ENCODE measurements around the gene ZBTB20.

DNA sequence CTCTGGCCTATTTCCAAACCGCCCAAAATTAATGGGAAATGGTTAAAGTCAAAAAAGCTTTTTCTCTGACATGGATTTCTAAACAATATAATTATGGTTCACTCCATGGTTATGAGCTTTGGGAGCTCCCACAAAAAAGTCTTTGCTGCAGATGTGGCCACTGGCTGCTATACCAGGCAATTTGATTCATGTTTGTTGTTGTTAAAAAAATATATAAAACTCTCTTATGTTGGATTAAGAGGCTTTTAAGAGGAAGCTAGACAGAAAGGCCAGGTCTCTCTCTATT lies 594.6 kb downstream of the ZBTB20 start:
- TF ChIP-seq TAF1 (conservative IDR thresholded peaks at IDR 0.05) (no peak), JUND (IDR thresholded peaks at IDR 0.05) (no peak)
- TF ChIP-seq, protein P1, sequence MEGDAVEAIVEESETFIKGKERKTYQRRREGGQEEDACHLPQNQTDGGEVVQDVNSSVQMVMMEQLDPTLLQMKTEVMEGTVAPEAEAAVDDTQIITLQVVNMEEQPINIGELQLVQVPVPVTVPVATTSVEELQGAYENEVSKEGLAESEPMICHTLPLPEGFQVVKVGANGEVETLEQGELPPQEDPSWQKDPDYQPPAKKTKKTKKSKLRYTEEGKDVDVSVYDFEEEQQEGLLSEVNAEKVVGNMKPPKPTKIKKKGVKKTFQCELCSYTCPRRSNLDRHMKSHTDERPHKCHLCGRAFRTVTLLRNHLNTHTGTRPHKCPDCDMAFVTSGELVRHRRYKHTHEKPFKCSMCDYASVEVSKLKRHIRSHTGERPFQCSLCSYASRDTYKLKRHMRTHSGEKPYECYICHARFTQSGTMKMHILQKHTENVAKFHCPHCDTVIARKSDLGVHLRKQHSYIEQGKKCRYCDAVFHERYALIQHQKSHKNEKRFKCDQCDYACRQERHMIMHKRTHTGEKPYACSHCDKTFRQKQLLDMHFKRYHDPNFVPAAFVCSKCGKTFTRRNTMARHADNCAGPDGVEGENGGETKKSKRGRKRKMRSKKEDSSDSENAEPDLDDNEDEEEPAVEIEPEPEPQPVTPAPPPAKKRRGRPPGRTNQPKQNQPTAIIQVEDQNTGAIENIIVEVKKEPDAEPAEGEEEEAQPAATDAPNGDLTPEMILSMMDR (IDR thresholded peaks at IDR 0.05; ENCODE audit: low read depth, low read length, missing input control), result no peak

Data from liver (tissue), 3 donors.